A549 (cell line): ENCODE data around the gene NR3C2. TPM values are rescaled to one million over a fixed set of nuclear protein-coding genes. Genes with fewer than 3 reads are reported as not detected.

Source experiments
- ATAC-seq, 2 experiments: fragments of 200-7000 bp in 1 of 2; fragments of >200 bp in 1 of 2; cut with Nextera tagmentation in 1 of 2; cut with Tn5 transposase in 1 of 2; 3 replicates each; pipeline versions ENCODE4 v1.8.0 to v1.9.1; 2018 to 2020; ENCODE audit warnings: mild to moderate bottlenecking in 1 of 2, moderate library complexity in 1 of 2
- CTCF ChIA-PET: fragments of 300-600 bp; sonication (Branson Sonifier 250); formaldehyde crosslinking; extraction: SDS; loops from one replicate; lab custom pipeline; 2021; ENCODE audit warnings: antibody characterized with exemption, inconsistent platforms; lab: Yijun Ruan, JAX
- POLR2A ChIA-PET: fragments of 350-600 bp; formaldehyde crosslinking; extraction: SDS; loops from one replicate; lab custom pipeline; 2021; ENCODE audit warnings: antibody characterized with exemption, inconsistent platforms; lab: Yijun Ruan, JAX
- DNase-seq, 2 experiments: peaks; one replicate each; pipeline versions ENCODE4 v3.0.0 to v3.0.0-alpha.2; 2011 to 2016; ENCODE audit warnings: low read depth in 1 of 2, low spot score in 1 of 2
- FAIRE-seq: peaks from 2 replicates; lab custom pipeline; 2011; peaks lifted over from hg19 to GRCh38; lab: Jason Lieb, UNC
- H3K27ac ChIP-seq, 2 experiments: fragments of >200 bp; sonication (Bioruptor Twin); formaldehyde crosslinking; 3 replicates each; pipeline ENCODE4 v1.5.1; 2016 to 2017
- H3K4me1 ChIP-seq: fragments of >200 bp; sonication (Bioruptor Twin); formaldehyde crosslinking; 3 replicates; pipeline ENCODE4 v1.6.1; 2016
- H3K4me2 ChIP-seq: fragments of >200 bp; sonication (Bioruptor Twin); formaldehyde crosslinking; 3 replicates; pipeline ENCODE4 v1.6.1; 2016
- H3K4me3 ChIP-seq: fragments of >200 bp; sonication (Bioruptor Twin); formaldehyde crosslinking; 3 replicates; pipeline ENCODE4 v1.5.1; 2016
- H3K9me3 ChIP-seq: fragments of >200 bp; sonication (Bioruptor Twin); formaldehyde crosslinking; 3 replicates; pipeline ENCODE4 v1.6.1; 2016
- CHD2 ChIP-seq: fragments of 150-350 bp; IDR thresholded peaks from 2 replicates; pipeline ENCODE4 v1.6.1; 2014; ENCODE audit warnings: low read length; ENCODE audit not compliant: partially characterized antibody
- CHD4 ChIP-seq: fragments of 200-600 bp; sonication (generic); IDR thresholded peaks from 2 replicates; pipeline ENCODE4 v1.6.1; 2016; ENCODE audit warnings: antibody characterized with exemption, mild to moderate bottlenecking, borderline replicate concordance
- ESRRA ChIP-seq: fragments of 150-350 bp; IDR thresholded peaks from 2 replicates; pipeline ENCODE4 v1.6.1; 2014; ENCODE audit warnings: mild to moderate bottlenecking, low read length, borderline replicate concordance
- FOXS1 ChIP-seq: fragments of 250-450 bp; sonication (Bioruptor Pico); IDR thresholded peaks from 2 replicates; pipeline ENCODE4 v1.5.0; 2020; ENCODE audit warnings: mild to moderate bottlenecking, moderate library complexity
- HDAC2 ChIP-seq: fragments of 200-600 bp; sonication (generic); IDR thresholded peaks from 2 replicates; pipeline ENCODE4 v1.6.1; 2016
- HOXB5 ChIP-seq: fragments of 250-450 bp; sonication (Bioruptor Pico); IDR thresholded peaks from 2 replicates; pipeline ENCODE4 v1.5.0; 2020; ENCODE audit warnings: mild to moderate bottlenecking, moderate library complexity
- JUN ChIP-seq, 2 experiments: fragments of >200 bp; sonication (Bioruptor Twin); formaldehyde crosslinking; IDR thresholded peaks; 2 replicates in 1 of 2; 3 replicates in 1 of 2; pipeline ENCODE4 v1.6.1; 2016 to 2017
- JUNB ChIP-seq: fragments of >200 bp; sonication (Bioruptor Twin); formaldehyde crosslinking; IDR thresholded peaks from 2 replicates; pipeline ENCODE4 v1.6.1; 2016
- KDM5A ChIP-seq: fragments of 200-600 bp; sonication (generic); IDR thresholded peaks from 2 replicates; pipeline ENCODE4 v1.6.1; 2016; ENCODE audit warnings: antibody characterized with exemption, mild to moderate bottlenecking
- MAZ ChIP-seq: fragments of 150-350 bp; IDR thresholded peaks from 2 replicates; pipeline ENCODE4 v1.6.1; 2014; ENCODE audit warnings: antibody characterized with exemption, low read depth, low read length, borderline replicate concordance
- NFE2L2 ChIP-seq: fragments of 150-350 bp; conservative IDR thresholded peaks from 2 replicates; pipeline ENCODE4 v1.6.1; 2014; ENCODE audit warnings: low read length
- POLR2A ChIP-seq: IDR thresholded peaks from 2 replicates; pipeline ENCODE4 v1.6.1; 2012; ENCODE audit warnings: mild to moderate bottlenecking, low read length
- RAD21 ChIP-seq, 2 experiments: fragments of >200 bp in 1 of 2; sonication (Bioruptor Twin) in 1 of 2; formaldehyde crosslinking in 1 of 2; IDR thresholded peaks in 1 of 2; conservative IDR thresholded peaks in 1 of 2; 2 replicates in 1 of 2; 3 replicates in 1 of 2; pipeline ENCODE4 v1.6.1; 2012 to 2018; ENCODE audit warnings: inconsistent platforms in 1 of 2
- RARB ChIP-seq: fragments of 250-450 bp; sonication (Bioruptor Pico); IDR thresholded peaks from 2 replicates; pipeline ENCODE4 v1.8.0; 2021; ENCODE audit warnings: mild to moderate bottlenecking, moderate library complexity
- RCOR1 ChIP-seq: fragments of 150-350 bp; IDR thresholded peaks from 2 replicates; pipeline ENCODE4 v1.6.1; 2014; ENCODE audit warnings: antibody characterized with exemption, low read length, low read depth
- RNF2 ChIP-seq: fragments of 200-600 bp; sonication (generic); IDR thresholded peaks from 2 replicates; pipeline ENCODE4 v1.6.1; 2016; ENCODE audit warnings: low read depth, mild to moderate bottlenecking, antibody characterized with exemption, moderate library complexity, borderline replicate concordance
- TP53 ChIP-seq: fragments of 250-450 bp; sonication (Bioruptor Pico); IDR thresholded peaks from 2 replicates; pipeline ENCODE4 v1.5.0; 2021; ENCODE audit warnings: mild to moderate bottlenecking, moderate library complexity
- ZFP36 ChIP-seq: fragments of 450-650 bp; IDR thresholded peaks from 2 replicates; pipeline ENCODE4 v1.6.1; 2014; ENCODE audit warnings: borderline replicate concordance; ENCODE audit not compliant: partially characterized antibody
- WGBS: methylation state at CpG from one replicate; pipeline ENCODE4 v1.1.6; 2017; ENCODE audit errors: missing lambda C conversion rate; 5-methylcytosine and 5-hydroxymethylcytosine counted together
- polyA plus RNA-seq, 4 experiments: library from polyadenylated mRNA; depleted of rRNA in 3 of 4; stranded (reverse); fragments of >200 nt; fragmentation: RNase III in 1 of 4; extraction: RNeasy Plus Mini Kit Qiagen cat#74134 plus additional on column Dnase treatment in 1 of 4; gene quantifications; 2 replicates in 3 of 4; 3 replicates in 1 of 4; pipeline ENCODE4 v1.2.3, GENCODE V29; 2011 to 2017
- TF ChIP-seq, protein P1 (sequence below): IDR thresholded peaks from 2 replicates; pipeline ENCODE4 v1.6.1; 2012
- TF ChIP-seq, protein P2 (sequence below): fragments of 200-600 bp; sonication (generic); IDR thresholded peaks from 2 replicates; pipeline ENCODE4 v1.6.1; 2016; ENCODE audit warnings: antibody characterized with exemption, mild to moderate bottlenecking, moderate library complexity
- TF ChIP-seq, protein P3 (sequence below): IDR thresholded peaks from 2 replicates; pipeline ENCODE4 v1.6.1; 2012; ENCODE audit warnings: low read depth, borderline replicate concordance
- TF ChIP-seq, protein P4 (sequence below): fragments of 250-450 bp; sonication (Bioruptor Pico); IDR thresholded peaks from 2 replicates; pipeline ENCODE4 v1.5.0; 2020; ENCODE audit warnings: low read depth, mild to moderate bottlenecking, moderate library complexity
- TF ChIP-seq, protein P5 (sequence below): fragments of 450-650 bp; IDR thresholded peaks from 2 replicates; pipeline ENCODE4 v1.6.1; 2014; ENCODE audit warnings: antibody characterized with exemption
- TF ChIP-seq, protein P6 (sequence below): fragments of >200 bp; sonication (Bioruptor Twin); formaldehyde crosslinking; IDR thresholded peaks from 3 replicates; pipeline ENCODE4 v1.5.1; 2016

Gene NR3C2
- polyA plus RNA-seq, 2 of the 4 experiments (the other 2 are of a cell fraction): 0.01 to 0.03 TPM

DNA sequence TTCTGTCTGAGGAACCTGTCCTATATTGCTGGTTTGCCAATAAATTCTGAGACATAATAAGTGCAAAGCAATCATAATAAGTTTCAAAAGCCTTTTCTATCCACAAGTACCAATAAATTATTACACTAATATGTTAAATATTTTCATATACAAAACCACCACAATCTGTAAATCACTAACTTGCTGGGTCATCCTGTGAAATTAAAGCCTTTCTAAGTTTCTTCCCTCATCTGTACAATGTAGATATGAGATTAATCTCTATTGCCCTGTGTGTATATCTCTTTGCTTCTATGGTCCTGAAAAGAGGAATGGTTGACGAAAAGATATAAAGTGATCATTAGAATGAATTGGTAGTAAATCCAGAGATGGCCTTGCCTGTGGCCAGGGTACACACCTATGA lies 231.6 kb downstream of the NR3C2 start:
- no peak overlapping the region for H3K4me2 ChIP-seq
- TF ChIP-seq FOXS1: no peak
- TF ChIP-seq RCOR1: no peak
- TF ChIP-seq KDM5A: no peak
- no peak for TF ChIP-seq POLR2A
- TF ChIP-seq NFE2L2: no peak
- TF ChIP-seq JUN (IDR thresholded peaks at IDR 0.05): no peak
- TF ChIP-seq RARB (CRISPR knock-in tag): no peak
- TF ChIP-seq MAZ: no peak
- TF ChIP-seq CHD4: no peak
- ATAC-seq (no peak), FAIRE-seq (no peak), DNase-seq (no peak)
- WGBS: 53% methylated on average over 1 of the region's 1 CpG
- H3K9me3 ChIP-seq: no peaks in the 10 kb centered on the region
- no peaks in the 10 kb centered on the region for H3K4me1 ChIP-seq
- no peak overlapping the region for H3K27ac ChIP-seq
- ChIA-PET POLR2A (no interaction called here), CTCF (no interaction called here)
- H3K4me3 ChIP-seq: no peak overlapping the region

DNA sequence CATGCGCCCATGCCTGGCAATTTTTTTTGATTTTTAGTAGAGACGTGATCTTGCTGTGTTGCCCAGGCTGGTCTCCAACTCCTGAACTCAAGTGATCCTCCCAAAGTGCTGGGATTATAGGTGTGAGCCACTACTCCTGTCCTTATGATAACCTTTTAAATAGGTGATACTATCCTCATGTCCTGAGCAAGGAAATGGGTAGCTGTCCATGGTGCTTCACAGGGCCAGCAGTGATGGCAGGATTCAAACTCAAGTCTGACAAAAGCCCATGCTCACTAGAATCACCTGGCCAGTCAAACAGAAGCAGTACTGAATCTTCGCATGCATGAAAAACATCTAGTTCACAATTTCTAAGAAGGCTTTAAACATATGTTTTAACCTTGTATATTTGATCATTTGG lies 235.1 kb downstream of the NR3C2 start:
- TF ChIP-seq, protein P1, sequence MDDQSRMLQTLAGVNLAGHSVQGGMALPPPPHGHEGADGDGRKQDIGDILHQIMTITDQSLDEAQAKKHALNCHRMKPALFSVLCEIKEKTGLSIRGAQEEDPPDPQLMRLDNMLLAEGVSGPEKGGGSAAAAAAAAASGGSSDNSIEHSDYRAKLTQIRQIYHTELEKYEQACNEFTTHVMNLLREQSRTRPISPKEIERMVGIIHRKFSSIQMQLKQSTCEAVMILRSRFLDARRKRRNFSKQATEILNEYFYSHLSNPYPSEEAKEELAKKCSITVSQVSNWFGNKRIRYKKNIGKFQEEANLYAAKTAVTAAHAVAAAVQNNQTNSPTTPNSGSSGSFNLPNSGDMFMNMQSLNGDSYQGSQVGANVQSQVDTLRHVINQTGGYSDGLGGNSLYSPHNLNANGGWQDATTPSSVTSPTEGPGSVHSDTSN: no peak
- TF ChIP-seq, protein P2, sequence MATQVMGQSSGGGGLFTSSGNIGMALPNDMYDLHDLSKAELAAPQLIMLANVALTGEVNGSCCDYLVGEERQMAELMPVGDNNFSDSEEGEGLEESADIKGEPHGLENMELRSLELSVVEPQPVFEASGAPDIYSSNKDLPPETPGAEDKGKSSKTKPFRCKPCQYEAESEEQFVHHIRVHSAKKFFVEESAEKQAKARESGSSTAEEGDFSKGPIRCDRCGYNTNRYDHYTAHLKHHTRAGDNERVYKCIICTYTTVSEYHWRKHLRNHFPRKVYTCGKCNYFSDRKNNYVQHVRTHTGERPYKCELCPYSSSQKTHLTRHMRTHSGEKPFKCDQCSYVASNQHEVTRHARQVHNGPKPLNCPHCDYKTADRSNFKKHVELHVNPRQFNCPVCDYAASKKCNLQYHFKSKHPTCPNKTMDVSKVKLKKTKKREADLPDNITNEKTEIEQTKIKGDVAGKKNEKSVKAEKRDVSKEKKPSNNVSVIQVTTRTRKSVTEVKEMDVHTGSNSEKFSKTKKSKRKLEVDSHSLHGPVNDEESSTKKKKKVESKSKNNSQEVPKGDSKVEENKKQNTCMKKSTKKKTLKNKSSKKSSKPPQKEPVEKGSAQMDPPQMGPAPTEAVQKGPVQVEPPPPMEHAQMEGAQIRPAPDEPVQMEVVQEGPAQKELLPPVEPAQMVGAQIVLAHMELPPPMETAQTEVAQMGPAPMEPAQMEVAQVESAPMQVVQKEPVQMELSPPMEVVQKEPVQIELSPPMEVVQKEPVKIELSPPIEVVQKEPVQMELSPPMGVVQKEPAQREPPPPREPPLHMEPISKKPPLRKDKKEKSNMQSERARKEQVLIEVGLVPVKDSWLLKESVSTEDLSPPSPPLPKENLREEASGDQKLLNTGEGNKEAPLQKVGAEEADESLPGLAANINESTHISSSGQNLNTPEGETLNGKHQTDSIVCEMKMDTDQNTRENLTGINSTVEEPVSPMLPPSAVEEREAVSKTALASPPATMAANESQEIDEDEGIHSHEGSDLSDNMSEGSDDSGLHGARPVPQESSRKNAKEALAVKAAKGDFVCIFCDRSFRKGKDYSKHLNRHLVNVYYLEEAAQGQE: peak; percentile 74
- no peak overlapping the region for H3K4me2 ChIP-seq
- no peak for ATAC-seq
- ChIA-PET CTCF (no interaction called here), POLR2A (no interaction called here)
- DNase-seq: no peak
- FAIRE-seq: no peak
- H3K9me3 ChIP-seq: no peaks in the 10 kb centered on the region
- no peak overlapping the region for H3K27ac ChIP-seq
- WGBS: 0% methylated on average over 3 of the region's 3 CpGs
- no peak overlapping the region for H3K4me3 ChIP-seq
- H3K4me1 ChIP-seq: no peaks in the 10 kb centered on the region

DNA sequence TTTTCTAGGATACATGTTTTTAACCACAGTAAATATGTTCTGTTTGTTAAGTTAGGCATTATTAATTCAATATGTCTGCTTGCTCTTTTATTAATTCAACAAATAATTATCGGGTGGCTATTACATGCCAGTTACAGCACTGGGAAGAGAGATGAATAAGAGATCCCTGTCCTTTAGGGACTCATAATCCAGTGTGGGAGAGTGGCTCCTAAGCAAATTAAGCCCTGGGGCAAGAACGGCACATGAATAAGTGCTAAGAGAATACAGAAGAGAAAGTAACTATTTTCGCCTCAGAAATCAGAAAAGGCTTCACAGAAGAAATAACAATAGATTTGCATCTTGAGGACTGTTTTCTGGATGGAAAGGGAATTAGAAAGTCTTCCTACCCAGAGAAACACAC lies 236.7 kb downstream of the NR3C2 start:
- CTCF ChIA-PET: no interaction called here
- no peak overlapping the region for H3K4me2 ChIP-seq
- TF ChIP-seq JUN (IDR thresholded peaks at IDR 0.05) (no peak), JUNB (no peak), RAD21 (conservative IDR thresholded peaks at IDR 0.05 in 1 of 2, IDR thresholded peaks at IDR 0.05 in 1 of 2) (no peak), HOXB5 (CRISPR knock-in tag) (no peak), NFE2L2 (no peak), ESRRA (no peak), TP53 (CRISPR knock-in tag) (no peak), KDM5A (no peak), RNF2 (no peak), RARB (CRISPR knock-in tag) (no peak), ZFP36 (no peak), HDAC2 (no peak), RCOR1 (no peak), CHD2 (no peak)
- TF ChIP-seq, protein P3, sequence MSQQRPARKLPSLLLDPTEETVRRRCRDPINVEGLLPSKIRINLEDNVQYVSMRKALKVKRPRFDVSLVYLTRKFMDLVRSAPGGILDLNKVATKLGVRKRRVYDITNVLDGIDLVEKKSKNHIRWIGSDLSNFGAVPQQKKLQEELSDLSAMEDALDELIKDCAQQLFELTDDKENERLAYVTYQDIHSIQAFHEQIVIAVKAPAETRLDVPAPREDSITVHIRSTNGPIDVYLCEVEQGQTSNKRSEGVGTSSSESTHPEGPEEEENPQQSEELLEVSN: no peak
- TF ChIP-seq, protein P4, sequence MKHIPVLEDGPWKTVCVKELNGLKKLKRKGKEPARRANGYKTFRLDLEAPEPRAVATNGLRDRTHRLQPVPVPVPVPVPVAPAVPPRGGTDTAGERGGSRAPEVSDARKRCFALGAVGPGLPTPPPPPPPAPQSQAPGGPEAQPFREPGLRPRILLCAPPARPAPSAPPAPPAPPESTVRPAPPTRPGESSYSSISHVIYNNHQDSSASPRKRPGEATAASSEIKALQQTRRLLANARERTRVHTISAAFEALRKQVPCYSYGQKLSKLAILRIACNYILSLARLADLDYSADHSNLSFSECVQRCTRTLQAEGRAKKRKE (CRISPR knock-in tag): no peak
- TF ChIP-seq, protein P5, sequence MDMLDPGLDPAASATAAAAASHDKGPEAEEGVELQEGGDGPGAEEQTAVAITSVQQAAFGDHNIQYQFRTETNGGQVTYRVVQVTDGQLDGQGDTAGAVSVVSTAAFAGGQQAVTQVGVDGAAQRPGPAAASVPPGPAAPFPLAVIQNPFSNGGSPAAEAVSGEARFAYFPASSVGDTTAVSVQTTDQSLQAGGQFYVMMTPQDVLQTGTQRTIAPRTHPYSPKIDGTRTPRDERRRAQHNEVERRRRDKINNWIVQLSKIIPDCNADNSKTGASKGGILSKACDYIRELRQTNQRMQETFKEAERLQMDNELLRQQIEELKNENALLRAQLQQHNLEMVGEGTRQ: no peak
- TF ChIP-seq, protein P6, sequence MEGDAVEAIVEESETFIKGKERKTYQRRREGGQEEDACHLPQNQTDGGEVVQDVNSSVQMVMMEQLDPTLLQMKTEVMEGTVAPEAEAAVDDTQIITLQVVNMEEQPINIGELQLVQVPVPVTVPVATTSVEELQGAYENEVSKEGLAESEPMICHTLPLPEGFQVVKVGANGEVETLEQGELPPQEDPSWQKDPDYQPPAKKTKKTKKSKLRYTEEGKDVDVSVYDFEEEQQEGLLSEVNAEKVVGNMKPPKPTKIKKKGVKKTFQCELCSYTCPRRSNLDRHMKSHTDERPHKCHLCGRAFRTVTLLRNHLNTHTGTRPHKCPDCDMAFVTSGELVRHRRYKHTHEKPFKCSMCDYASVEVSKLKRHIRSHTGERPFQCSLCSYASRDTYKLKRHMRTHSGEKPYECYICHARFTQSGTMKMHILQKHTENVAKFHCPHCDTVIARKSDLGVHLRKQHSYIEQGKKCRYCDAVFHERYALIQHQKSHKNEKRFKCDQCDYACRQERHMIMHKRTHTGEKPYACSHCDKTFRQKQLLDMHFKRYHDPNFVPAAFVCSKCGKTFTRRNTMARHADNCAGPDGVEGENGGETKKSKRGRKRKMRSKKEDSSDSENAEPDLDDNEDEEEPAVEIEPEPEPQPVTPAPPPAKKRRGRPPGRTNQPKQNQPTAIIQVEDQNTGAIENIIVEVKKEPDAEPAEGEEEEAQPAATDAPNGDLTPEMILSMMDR: no peak
- DNase-seq (no peak), ATAC-seq (no peak), FAIRE-seq (no peak)
- WGBS: 50% methylated on average over 3 of the region's 3 CpGs
- no peak overlapping the region for H3K27ac ChIP-seq
- no peaks in the 10 kb centered on the region for H3K4me1 ChIP-seq
- no peaks in the 10 kb centered on the region for H3K9me3 ChIP-seq
- POLR2A ChIA-PET: no interaction called here
- no peak overlapping the region for H3K4me3 ChIP-seq
